Fibroblast of the aortic adventitia (primary cell): ENCODE results near the gene MT1F. TPM values are rescaled to one million over a fixed set of nuclear protein-coding genes. Genes with fewer than 3 reads are reported as not detected.
"Not testable (repeated sequence)": the region's sequence is repeated elsewhere in the genome, so short reads cannot be mapped to it uniquely, and the experiment has no call there.

Experiments used
- DNase-seq: peaks from one replicate; pipeline ENCODE4 v3.0.0-alpha.2; 2010; ENCODE audit warnings: low read depth
- H3K4me3 ChIP-seq: 2 replicates; pipeline ENCODE4 v1.5.1; 2011; ENCODE audit warnings: low read depth, mild to moderate bottlenecking, control low read depth, low read length, moderate library complexity
- CTCF ChIP-seq: IDR thresholded peaks from 2 replicates; pipeline ENCODE4 v1.5.1; 2011; ENCODE audit warnings: mild to moderate bottlenecking, low read length, control low read depth, inconsistent platforms; ENCODE audit not compliant: insufficient read depth
- total RNA-seq: library from RNA; depleted of rRNA; stranded (reverse); fragments of >200 nt; gene quantifications from 2 replicates; pipeline ENCODE4 v1.2.3, GENCODE V29; 2012; ENCODE audit warnings: low replicate concordance

The MT1F gene
- total RNA-seq, 1 donor = 0.18 TPM

GRCh38 chr16:56618138-56618537 is 39.6 kb upstream of the MT1F start:
- H3K4me3 ChIP-seq = no peak overlapping the region
- no peak for TF ChIP-seq CTCF
- DNase-seq = no peak

- DNase-seq = no peak
Observed at GRCh38 chr16:56620339-56620897, 37.3 kb upstream of the MT1F start.

GRCh38 chr16:56621665-56622445 is 35.9 kb upstream of the MT1F start:
- DNase-seq, H3K4me3 ChIP-seq: not testable (repeated sequence)

More at GRCh38 chr16:56620339-56620897, 37.3 kb upstream of the MT1F start:
- no peak overlapping the region for H3K4me3 ChIP-seq
- TF ChIP-seq CTCF = no peak

- not testable (repeated sequence) for H3K4me3 ChIP-seq, DNase-seq
Observed at GRCh38 chr16:56623184-56623583, 34.6 kb upstream of the MT1F start.

- no peak for TF ChIP-seq CTCF
- no peak for DNase-seq
- no peak overlapping the region for H3K4me3 ChIP-seq
Observed at GRCh38 chr16:56623637-56624036, 34.1 kb upstream of the MT1F start.

GRCh38 chr16:56625140-56625942 is 32.4 kb upstream of the MT1F start, which contains the start of gene MT1E:
TSS of gene MT1E (plus strand) at chr16:56625781. CDS start at chr16:56625852, 71 bp downstream.
- no peak for TF ChIP-seq CTCF
- H3K4me3 ChIP-seq = peak within 1 kb of the TSS; percentile 81
- peak; percentile 82 for DNase-seq

- no peak for TF ChIP-seq CTCF
- peak; percentile 90 for DNase-seq
- H3K4me3 ChIP-seq = peak overlapping the region; percentile 81
Observed at GRCh38 chr16:56625943-56626654, 31.7 kb upstream of the MT1F start.
